LNCaP clone FGC (cell line): ENCODE measurements around the gene ARL13A.

Experiments used
- DNase-seq: peaks from one replicate; pipeline ENCODE4 v3.0.0-alpha.2; 2011; ENCODE audit warnings: low read depth
- H3K4me3 ChIP-seq: 2 replicates; pipeline ENCODE4 v1.5.1; 2011; ENCODE audit warnings: mild to moderate bottlenecking, low read depth, low read length, control low read depth
- TF ChIP-seq, protein P1 (sequence below): IDR thresholded peaks from 2 replicates; pipeline ENCODE4 v1.5.1; 2012; ENCODE audit warnings: mild to moderate bottlenecking; ENCODE audit not compliant: control insufficient read depth, insufficient read depth; ENCODE audit errors: extremely low read depth

The ARL13A gene

DNA sequence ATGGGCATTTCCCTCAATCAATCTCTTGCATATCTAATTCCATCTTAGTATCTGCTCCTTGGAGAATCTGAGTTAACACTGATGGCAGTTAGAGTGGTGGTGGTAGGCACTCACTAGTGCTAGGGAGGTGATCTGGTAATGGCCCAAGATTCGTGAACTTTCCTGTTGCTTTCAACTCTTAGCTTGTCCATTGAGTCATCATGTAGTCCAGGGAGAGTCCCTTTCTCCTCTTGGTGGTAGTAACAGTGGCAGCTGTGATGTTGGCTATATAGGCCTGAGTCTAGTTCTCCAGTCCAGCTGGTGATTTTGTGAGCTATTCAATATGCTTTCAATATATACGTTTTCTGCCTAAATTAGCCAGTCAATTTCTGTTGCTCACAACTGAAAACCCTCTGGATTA is 33.7 kb upstream of the ARL13A start:
- TF ChIP-seq, protein P1, sequence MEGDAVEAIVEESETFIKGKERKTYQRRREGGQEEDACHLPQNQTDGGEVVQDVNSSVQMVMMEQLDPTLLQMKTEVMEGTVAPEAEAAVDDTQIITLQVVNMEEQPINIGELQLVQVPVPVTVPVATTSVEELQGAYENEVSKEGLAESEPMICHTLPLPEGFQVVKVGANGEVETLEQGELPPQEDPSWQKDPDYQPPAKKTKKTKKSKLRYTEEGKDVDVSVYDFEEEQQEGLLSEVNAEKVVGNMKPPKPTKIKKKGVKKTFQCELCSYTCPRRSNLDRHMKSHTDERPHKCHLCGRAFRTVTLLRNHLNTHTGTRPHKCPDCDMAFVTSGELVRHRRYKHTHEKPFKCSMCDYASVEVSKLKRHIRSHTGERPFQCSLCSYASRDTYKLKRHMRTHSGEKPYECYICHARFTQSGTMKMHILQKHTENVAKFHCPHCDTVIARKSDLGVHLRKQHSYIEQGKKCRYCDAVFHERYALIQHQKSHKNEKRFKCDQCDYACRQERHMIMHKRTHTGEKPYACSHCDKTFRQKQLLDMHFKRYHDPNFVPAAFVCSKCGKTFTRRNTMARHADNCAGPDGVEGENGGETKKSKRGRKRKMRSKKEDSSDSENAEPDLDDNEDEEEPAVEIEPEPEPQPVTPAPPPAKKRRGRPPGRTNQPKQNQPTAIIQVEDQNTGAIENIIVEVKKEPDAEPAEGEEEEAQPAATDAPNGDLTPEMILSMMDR: no peak
- H3K4me3 ChIP-seq: no peak overlapping the region
- DNase-seq: no peak

DNA sequence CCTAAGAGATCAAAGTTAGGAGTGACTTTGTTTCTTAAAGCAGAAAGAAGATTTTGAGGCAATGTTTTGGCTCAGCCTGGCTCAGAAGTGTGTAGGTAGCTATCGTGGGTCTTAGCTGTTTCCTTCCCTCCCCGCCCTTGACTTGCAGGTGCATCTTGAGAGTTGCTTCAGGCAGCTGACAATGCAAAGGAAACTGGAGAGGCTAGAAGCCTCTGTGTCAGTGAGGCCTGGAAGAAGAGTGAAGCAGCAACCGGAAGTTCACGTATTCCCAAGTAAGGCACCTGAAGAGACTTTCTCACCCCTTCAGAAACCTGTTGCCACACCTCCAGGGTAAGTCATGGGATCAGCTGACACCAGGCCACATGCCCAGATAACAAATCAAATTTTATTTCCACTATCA is 30.2 kb upstream of the ARL13A start:
- no peak overlapping the region for H3K4me3 ChIP-seq
- DNase-seq: no peak
- TF ChIP-seq, protein P1: no peak

DNA sequence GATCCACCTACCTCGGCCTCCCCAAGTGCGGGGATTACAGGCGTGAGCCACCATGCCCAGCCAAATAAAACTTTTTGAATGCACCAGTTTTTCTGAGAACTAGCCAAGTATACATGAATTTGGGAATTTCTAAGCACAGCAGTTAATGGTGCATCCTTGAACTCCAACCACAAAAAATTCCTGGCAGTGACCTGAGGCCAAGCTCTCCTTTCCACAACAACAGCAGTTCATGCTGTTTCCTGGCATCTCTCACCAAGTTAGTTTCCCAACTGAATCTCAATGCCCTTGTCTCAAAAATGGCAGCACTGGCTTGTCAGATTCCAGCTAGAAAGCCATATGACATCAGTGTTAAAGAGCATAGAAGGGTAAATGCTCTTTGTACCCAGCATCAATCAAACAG is 24.9 kb upstream of the ARL13A start:
- no peak for DNase-seq
- TF ChIP-seq, protein P1: no peak
- H3K4me3 ChIP-seq: no peak overlapping the region

DNA sequence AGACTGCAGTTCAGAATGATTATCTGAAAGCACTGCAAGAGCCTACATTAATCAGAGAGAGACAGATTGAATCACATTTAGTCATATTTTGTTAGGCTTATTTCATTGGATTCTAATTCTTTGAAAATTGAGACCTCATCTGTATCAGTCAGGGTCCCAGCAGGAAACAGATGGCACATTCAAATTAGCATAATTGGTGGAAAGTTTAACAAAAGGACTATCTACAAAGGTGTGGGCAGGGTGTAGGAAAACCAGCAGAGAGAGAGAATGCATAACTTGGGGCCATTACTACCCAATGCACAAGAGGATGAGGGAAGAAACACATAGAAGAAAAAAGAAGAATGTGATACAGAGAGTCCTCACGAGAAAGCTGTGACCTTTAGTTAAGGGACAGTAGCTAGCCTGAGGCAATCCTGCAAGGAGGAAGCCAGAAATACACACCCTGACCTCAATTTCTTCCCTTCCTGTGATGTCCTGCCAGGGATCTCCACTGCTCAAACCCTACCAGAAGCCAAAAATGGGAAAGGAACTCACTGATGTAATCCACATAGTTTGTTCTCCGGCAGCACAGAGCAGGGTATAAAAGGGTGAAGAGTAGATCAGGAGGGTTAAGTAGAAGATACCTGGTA is 23.1 kb upstream of the ARL13A start:
- TF ChIP-seq, protein P1: no peak
- H3K4me3 ChIP-seq: no peak overlapping the region
- no peak for DNase-seq

DNA sequence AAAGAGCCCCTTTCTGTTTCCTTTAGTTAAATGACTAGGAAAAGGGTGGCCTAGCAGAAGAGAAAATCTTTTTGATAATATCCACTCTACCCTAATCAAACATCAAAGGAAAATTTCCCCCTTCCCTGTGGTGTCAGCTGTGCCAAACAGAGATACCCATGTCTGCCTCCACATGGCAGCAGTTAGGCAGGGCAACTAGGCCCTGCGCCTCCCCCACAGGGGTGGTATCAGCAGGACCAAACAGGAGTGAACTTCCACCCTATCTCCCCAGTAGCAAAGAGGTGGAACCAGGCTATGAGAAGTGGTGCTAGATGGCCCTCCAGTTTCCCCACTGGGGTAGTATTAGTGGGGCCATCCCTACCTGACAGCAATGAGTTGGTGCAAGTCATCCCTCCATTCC is 21.0 kb upstream of the ARL13A start:
- TF ChIP-seq, protein P1: no peak
- DNase-seq: no peak

DNA sequence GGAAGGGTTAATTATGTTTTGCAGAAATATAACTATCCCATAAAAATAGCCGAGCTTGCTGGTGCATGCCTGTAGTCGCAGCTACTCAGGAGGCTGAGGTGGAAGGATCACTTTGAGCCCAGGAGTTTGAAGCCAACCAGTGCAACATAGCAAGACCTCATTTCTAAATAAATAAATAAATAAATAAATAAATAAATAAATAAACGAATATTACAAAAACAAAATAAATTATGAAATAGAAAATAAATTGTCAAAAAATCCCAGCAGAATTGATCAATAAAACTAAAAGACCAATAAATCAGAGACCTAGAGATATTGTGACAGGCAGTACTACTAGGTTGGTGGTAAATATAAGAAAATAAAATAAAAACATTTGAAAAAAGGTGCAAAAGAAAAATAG is 6.7 kb upstream of the ARL13A start:
- no peak for DNase-seq
- TF ChIP-seq, protein P1: no peak

More for the DNA sequence above, 21.0 kb upstream of the ARL13A start:
- no peak overlapping the region for H3K4me3 ChIP-seq

DNA sequence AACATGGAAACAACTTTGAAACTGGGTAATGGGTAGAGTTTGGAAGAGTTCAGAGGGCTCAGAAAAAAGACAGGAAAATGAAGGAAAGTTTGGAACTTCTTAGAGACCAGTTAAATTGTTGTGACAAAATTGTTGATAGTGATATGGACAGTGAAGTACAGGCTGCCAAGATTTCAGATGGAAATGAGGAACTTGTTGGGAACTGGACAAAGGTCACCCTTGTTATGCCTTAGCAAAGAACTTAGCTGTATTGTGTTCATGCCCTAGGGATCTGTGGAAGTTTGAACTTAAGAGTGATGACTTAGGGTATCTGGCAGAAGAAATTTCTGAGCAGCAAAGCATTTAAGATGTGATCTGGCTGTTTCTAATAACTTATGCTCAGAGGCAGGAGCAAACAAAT is 5.1 kb upstream of the ARL13A start:
- TF ChIP-seq, protein P1: no peak
- no peak for DNase-seq
- H3K4me3 ChIP-seq: no peak overlapping the region

More for the DNA sequence above, 6.7 kb upstream of the ARL13A start:
- no peak overlapping the region for H3K4me3 ChIP-seq
